CD4-positive, alpha-beta memory T cell (primary cell): ENCODE measurements around the gene ABHD5. TPM values are rescaled to one million over a fixed set of nuclear protein-coding genes. Genes with fewer than 3 reads are reported as not detected.
A peak's percentile ranks its signal among the peaks of the same experiment; 100 is the strongest.

Experiments
- CTCF ChIA-PET: fragments of 350-600 bp; sonication (Branson Sonifier 250); formaldehyde crosslinking; loops from one replicate; lab custom pipeline; 2021; ENCODE audit warnings: inconsistent platforms; ENCODE audit not compliant: partially characterized antibody; lab: Charles Lee
- POLR2A ChIA-PET: fragments of 350-600 bp; sonication (Branson Sonifier 250); formaldehyde crosslinking; loops from one replicate; lab custom pipeline; 2021; ENCODE audit not compliant: partially characterized antibody; lab: Charles Lee
- DNase-seq, 5 donors: peaks; one replicate each; pipeline versions ENCODE4 v3.0.0 to v3.0.0-alpha.2; 2020 to 2022; ENCODE audit warnings: mixed read lengths in 1 of 5
- H3K27ac ChIP-seq: one replicate; pipeline ENCODE4 v1.7.0; 2013; ENCODE audit warnings: low read depth, low read length
- H3K27me3 ChIP-seq: 2 replicates; pipeline ENCODE4 v1.7.0; 2013; ENCODE audit warnings: mild to moderate bottlenecking, low read length, moderate library complexity; ENCODE audit not compliant: insufficient read depth
- H3K36me3 ChIP-seq: 2 replicates; pipeline ENCODE4 v1.7.0; 2013; ENCODE audit warnings: mild to moderate bottlenecking, low read length, moderate library complexity; ENCODE audit not compliant: insufficient read depth
- H3K4me1 ChIP-seq: 2 replicates; pipeline ENCODE4 v1.7.0; 2013; ENCODE audit warnings: mild to moderate bottlenecking, low read length, moderate library complexity; ENCODE audit not compliant: insufficient read depth
- H3K4me3 ChIP-seq, 2 donors: one replicate each; pipeline ENCODE4 v1.7.0; 2013; ENCODE audit warnings: low read length in 2 of 2, mild to moderate bottlenecking in 1 of 2
- H3K9me3 ChIP-seq, 2 donors: one replicate each; pipeline ENCODE4 v1.7.0; 2013; ENCODE audit warnings: low read length in 2 of 2, control low read depth in 1 of 2; ENCODE audit not compliant: control insufficient read depth in 1 of 2
- H3K27ac Mint-ChIP-seq, 7 donors: one replicate each; pipeline ENCODE4 v1.8.0; 2020 to 2021; ENCODE audit warnings: mixed read lengths in 7 of 7, mild to moderate bottlenecking in 6 of 7, inconsistent platforms in 3 of 7, moderate library complexity in 3 of 7
- H3K27me3 Mint-ChIP-seq, 2 donors: one replicate each; pipeline ENCODE4 v1.8.0; 2020 to 2021; ENCODE audit warnings: mixed read lengths in 2 of 2
- H3K36me3 Mint-ChIP-seq, 2 donors: one replicate each; pipeline ENCODE4 v1.8.0; 2020 to 2021; ENCODE audit warnings: mixed read lengths in 2 of 2, inconsistent platforms in 1 of 2, mild to moderate bottlenecking in 1 of 2
- H3K4me1 Mint-ChIP-seq, 4 donors: one replicate each; pipeline ENCODE4 v1.8.0; 2020 to 2021; ENCODE audit warnings: mixed read lengths in 4 of 4, mild to moderate bottlenecking in 1 of 4
- H3K4me3 Mint-ChIP-seq, 8 donors: one replicate each; pipeline ENCODE4 v1.8.0; 2020 to 2021; ENCODE audit warnings: mixed read lengths in 8 of 8, mild to moderate bottlenecking in 7 of 8, moderate library complexity in 6 of 8, inconsistent platforms in 3 of 8
- H3K9me3 Mint-ChIP-seq, 8 donors: one replicate each; pipeline ENCODE4 v1.8.0; 2020 to 2021; ENCODE audit warnings: mixed read lengths in 8 of 8, mild to moderate bottlenecking in 5 of 8, inconsistent platforms in 3 of 8, moderate library complexity in 1 of 8
- intact Hi-C: fragments of 100-400 bp; cut with micrococcal nuclease; formaldehyde crosslinking; loops from one replicate; pipeline ENCODE4 v1.15.1; 2023
- polyA plus RNA-seq, 2 donors: library from polyadenylated mRNA; unstranded; fragments of 300-500 nt; fragmentation: Illumina TruSeq; gene quantifications; one replicate each; pipeline ENCODE4 v1.2.3, GENCODE V29; 2021
- total RNA-seq, 2 experiments: library from RNA; stranded (reverse); gene quantifications; one replicate each; pipeline ENCODE4 v1.2.3, GENCODE V29; 2021

The ABHD5 gene
- total and polyA plus RNA-seq, 4 experiments from 2014 or later = 5.3 to 7.5 (median 6.6) TPM

DNA sequence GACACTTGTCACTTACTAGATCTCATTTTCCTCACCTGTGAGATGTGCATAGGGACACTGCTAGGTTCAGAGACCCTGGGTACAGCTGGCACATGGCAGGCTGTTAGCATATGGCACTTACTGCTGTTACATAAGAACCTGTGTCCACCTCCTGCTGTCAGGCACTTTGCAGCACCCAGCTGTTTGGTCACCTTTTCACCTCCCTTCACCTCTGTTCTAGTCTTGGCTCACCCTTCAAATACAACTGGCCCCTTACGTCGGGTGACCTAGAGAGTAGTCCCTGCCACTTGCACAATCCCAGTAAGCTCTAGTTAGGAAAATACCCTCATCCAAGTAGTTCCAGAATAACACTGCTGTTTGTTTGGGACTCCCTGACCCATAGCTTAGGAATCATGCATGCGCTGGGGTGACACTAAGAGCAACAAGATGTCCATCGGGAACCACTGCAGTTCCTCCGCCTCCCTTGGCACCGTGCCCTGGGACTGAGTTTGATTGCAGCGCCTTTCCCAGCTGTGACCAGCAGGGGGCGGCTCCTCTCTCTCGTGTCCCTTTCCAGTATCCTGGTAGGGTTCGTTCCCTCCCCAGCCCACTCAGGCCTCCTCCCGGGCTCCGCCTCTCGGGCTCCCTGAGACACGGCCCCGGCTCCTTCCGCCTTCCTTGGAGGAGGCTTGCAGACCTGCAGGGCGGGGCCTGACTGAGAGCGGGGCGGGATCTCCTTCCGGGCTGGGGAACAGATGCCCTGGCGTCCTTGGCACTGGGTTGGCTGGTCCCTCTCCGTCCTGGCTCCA lies 78.6 kb downstream of the ABHD5 start:
- Histone ChIP-seq H3K4me3 (no peak overlapping the region), H3K4me1 (peaks cover 40% of the 10 kb centered on the region), H3K36me3 (no peaks in the 10 kb centered on the region), H3K27ac (peak overlapping the region; percentile 8), H3K27me3 (no peaks in the 10 kb centered on the region), H3K9me3 (no peaks in the 10 kb centered on the region)
- ChIA-PET CTCF (interaction anchor here (0.7 to 3.3 kb wide), 13 partner anchors 9 to 391 kb away, joined by 3 to 24 read pairs (median 4); no protein-coding TSS in a partner anchor), POLR2A (interaction anchor here (1.5 kb wide), 1 partner anchor 14 kb away, joined by 8 read pairs; no protein-coding TSS in a partner anchor)
- DNase-seq = peak; percentile 65 to 69 (median 66)
- peak overlapping the region in 7 of 8 donors; percentile 33 to 67 (median 48) for H3K4me3 Mint-ChIP-seq
- peaks cover 19 to 56% (median 38%) of the 10 kb centered on the region in 4 donors for H3K4me1 Mint-ChIP-seq
- intact Hi-C loops = loop anchor here (1.0 kb wide), 1 partner anchor 429 kb away; no protein-coding TSS in a partner anchor
- H3K27ac Mint-ChIP-seq = peak overlapping the region in 5 of 7 donors; percentile 14 to 85 (median 81)
- no peaks in the 10 kb centered on the region for H3K36me3 Mint-ChIP-seq
- peaks cover 2% of the 10 kb centered on the region in 2 donors for H3K27me3 Mint-ChIP-seq
- no peaks in the 10 kb centered on the region for H3K9me3 Mint-ChIP-seq

DNA sequence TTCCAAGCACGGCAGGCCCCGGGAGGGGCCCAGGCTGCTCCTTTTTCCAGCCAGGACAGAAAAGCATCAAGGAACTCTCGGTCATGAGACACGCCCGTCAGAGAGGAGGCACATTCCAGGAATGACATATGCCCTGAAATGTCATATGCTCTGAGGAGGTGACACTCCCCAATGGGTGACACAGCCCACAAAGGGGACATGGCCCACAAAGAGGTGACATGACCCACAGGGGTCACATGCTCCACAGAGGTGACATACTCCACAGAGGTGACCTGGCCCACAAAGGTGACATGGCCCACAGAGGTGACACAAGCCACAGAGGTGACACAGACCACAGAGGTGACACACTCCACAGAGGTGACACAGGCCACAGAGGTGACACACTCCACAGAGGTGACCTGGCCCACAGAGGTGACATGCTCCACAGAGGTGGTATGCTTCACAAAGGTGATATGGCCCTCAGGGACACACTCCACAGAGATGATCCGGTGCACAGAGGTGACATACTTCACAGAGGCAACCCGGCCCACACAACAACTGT lies 79.2 kb downstream of the ABHD5 start:
- Mint-ChIP-seq H3K27ac (peak overlapping the region in 6 of 7 donors; percentile 36 to 90 (median 81)), H3K36me3 (no peaks in the 10 kb centered on the region), H3K27me3 (peaks cover 2% of the 10 kb centered on the region in 2 donors), H3K4me1 (peaks cover 19 to 56% (median 38%) of the 10 kb centered on the region in 4 donors), H3K4me3 (peak overlapping the region in 4 of 8 donors; percentile 3 to 61 (median 48)), H3K9me3 (no peaks in the 10 kb centered on the region)
- no peaks in the 10 kb centered on the region for H3K27me3 ChIP-seq
- peak overlapping the region; percentile 8 for H3K27ac ChIP-seq
- intact Hi-C loops = loop anchor here (1.0 kb wide), 1 partner anchor 428 kb away; no protein-coding TSS in a partner anchor
- POLR2A ChIA-PET = interaction anchor here (1.5 kb wide), 1 partner anchor 15 kb away, joined by 8 read pairs; no protein-coding TSS in a partner anchor
- CTCF ChIA-PET = interaction anchor here (0.9 to 3.3 kb wide), 6 partner anchors 10 to 390 kb away, joined by 3 to 24 read pairs (median 4); no protein-coding TSS in a partner anchor
- DNase-seq = peak; percentile 14 to 77 (median 27)
- no peak overlapping the region for H3K4me3 ChIP-seq
- no peaks in the 10 kb centered on the region for H3K36me3 ChIP-seq
- no peaks in the 10 kb centered on the region for H3K9me3 ChIP-seq
- peaks cover 40% of the 10 kb centered on the region for H3K4me1 ChIP-seq

DNA sequence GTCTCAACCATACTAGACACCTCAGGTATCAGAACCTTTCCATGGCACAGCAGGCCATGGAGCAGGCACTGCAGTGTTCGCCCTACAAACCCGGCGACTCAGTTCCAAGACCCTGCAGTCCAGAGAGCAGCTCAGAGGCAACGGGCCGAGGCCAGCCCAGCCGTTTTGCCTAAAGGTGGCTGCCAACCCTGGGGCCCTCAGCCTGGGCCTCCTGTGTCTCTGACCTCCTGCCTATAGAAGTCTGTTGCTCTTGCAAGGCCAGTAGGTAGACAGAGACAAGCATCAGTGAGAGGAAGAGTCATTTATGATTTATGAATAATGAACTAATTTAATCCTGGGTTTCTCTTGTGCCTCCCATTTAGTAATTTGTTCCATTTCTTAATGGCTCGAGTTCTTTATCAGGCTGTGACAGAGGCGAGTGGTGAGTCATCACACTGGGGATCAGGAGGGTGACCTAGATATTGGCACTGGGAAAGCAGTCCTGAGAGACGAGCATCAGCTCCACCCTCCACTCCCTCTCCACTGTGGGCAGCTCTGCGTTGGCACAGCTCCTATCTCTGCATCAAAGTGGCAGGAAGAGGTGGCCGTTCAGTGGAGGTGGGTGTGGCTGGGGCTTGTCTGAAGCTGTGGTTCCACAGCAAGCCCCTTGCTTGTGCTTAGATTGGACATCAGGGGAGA lies 79.8 kb downstream of the ABHD5 start:
- CTCF ChIA-PET = interaction anchor here (3.3 kb wide), 1 partner anchor 15 kb away, joined by 24 read pairs; no protein-coding TSS in a partner anchor
- Mint-ChIP-seq H3K9me3 (no peaks in the 10 kb centered on the region), H3K27me3 (peaks cover 2% of the 10 kb centered on the region in 2 donors), H3K4me3 (peak overlapping the region in 7 of 8 donors; percentile 1 to 62 (median 47)), H3K36me3 (no peaks in the 10 kb centered on the region), H3K27ac (peak overlapping the region; percentile 15 to 90 (median 81)), H3K4me1 (peaks cover 19 to 56% (median 38%) of the 10 kb centered on the region in 4 donors)
- no peaks in the 10 kb centered on the region for H3K9me3 ChIP-seq
- no peaks in the 10 kb centered on the region for H3K27me3 ChIP-seq
- H3K4me3 ChIP-seq = no peak overlapping the region
- DNase-seq = peak; percentile 20 to 71 (median 26)
- intact Hi-C loops = no loop called here
- POLR2A ChIA-PET = no interaction called here
- H3K4me1 ChIP-seq = peaks cover 40% of the 10 kb centered on the region
- H3K27ac ChIP-seq = no peak overlapping the region
- no peaks in the 10 kb centered on the region for H3K36me3 ChIP-seq

DNA sequence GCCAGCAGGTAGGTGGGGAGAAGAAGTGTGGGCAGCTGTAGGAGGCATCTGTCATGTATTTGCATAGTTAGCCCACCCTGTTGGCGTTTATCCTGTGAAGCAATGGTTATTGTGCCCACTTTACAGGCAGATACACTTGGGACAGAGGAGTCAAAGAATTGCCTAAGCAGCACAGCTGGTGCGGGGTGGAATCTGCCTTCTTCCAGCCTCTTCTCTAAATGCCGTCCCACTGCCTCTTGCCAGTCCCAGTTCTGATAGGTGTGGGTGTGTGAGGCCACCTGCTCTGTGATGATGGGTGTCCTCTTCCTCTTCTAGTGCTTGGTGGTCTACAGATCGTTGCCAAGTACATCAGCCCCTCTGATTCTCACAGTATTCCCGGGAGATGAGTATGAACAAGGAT lies 80.9 kb downstream of the ABHD5 start:
- CTCF ChIA-PET = no interaction called here
- Histone ChIP-seq H3K27me3 (no peaks in the 10 kb centered on the region), H3K27ac (no peak overlapping the region), H3K36me3 (no peaks in the 10 kb centered on the region), H3K9me3 (no peaks in the 10 kb centered on the region), H3K4me1 (peaks cover 40% of the 10 kb centered on the region), H3K4me3 (no peak overlapping the region)
- H3K4me3 Mint-ChIP-seq = no peak overlapping the region
- no peaks in the 10 kb centered on the region for H3K9me3 Mint-ChIP-seq
- intact Hi-C loops = no loop called here
- no peaks in the 10 kb centered on the region for H3K36me3 Mint-ChIP-seq
- peaks cover 2% of the 10 kb centered on the region in 2 donors for H3K27me3 Mint-ChIP-seq
- DNase-seq = no peak
- peak overlapping the region in 5 of 7 donors; percentile 19 to 85 (median 81) for H3K27ac Mint-ChIP-seq
- H3K4me1 Mint-ChIP-seq = peaks cover 19 to 56% (median 38%) of the 10 kb centered on the region in 4 donors
- POLR2A ChIA-PET = no interaction called here

DNA sequence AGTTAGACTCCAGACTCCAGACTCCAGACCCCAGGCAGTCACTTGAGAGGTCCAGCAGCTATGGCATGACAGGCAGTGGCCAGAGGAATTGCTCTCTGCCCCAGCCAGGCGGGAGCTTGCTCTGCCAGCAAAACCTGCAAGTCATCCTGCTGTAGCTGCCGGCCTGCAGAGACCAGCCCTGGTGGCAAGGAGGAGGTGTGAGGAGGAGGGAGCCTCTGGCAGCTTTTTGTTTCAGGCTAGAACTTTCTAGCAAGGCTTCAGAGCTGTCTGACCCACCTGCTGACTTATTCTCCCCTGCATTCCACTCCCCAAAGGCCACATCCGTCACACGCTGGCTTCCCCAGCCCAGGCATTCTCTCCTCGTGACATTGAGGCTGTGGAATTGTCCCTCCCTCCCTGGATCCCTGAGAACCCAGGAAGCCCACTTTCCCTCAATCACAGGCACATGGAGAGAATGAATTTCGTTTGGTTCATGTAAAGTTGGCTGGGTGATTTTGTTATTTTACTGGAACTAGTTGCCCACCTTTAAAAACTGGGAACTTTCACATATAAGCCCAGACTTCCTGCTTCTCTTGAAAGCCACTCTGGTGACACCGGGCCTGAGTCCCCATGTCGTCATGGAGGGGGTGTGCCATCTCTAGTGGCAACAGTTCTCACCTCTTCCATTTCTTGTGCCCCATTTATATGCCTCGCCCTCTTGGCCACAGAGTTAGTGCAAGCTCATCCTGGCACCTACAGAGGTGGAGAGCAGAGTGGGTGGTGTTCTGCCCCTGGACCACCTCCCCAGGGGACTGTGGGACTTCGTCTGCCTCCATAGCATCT lies 82.7 kb downstream of the ABHD5 start:
- H3K4me3 Mint-ChIP-seq = no peak overlapping the region
- H3K27me3 Mint-ChIP-seq = no peaks in the 10 kb centered on the region
- Histone ChIP-seq H3K36me3 (no peaks in the 10 kb centered on the region), H3K9me3 (no peaks in the 10 kb centered on the region), H3K4me1 (peaks cover 39% of the 10 kb centered on the region), H3K27me3 (no peaks in the 10 kb centered on the region), H3K4me3 (no peak overlapping the region), H3K27ac (no peak overlapping the region)
- no peaks in the 10 kb centered on the region for H3K9me3 Mint-ChIP-seq
- no peaks in the 10 kb centered on the region for H3K36me3 Mint-ChIP-seq
- H3K4me1 Mint-ChIP-seq = peaks cover 19 to 53% (median 36%) of the 10 kb centered on the region in 4 donors
- CTCF ChIA-PET = no interaction called here
- intact Hi-C loops = no loop called here
- POLR2A ChIA-PET = no interaction called here
- H3K27ac Mint-ChIP-seq = peak overlapping the region in 6 of 7 donors; percentile 21 to 80 (median 58)
- peak in 3 of 5 donors; percentile 14 to 45 (median 20) for DNase-seq

DNA sequence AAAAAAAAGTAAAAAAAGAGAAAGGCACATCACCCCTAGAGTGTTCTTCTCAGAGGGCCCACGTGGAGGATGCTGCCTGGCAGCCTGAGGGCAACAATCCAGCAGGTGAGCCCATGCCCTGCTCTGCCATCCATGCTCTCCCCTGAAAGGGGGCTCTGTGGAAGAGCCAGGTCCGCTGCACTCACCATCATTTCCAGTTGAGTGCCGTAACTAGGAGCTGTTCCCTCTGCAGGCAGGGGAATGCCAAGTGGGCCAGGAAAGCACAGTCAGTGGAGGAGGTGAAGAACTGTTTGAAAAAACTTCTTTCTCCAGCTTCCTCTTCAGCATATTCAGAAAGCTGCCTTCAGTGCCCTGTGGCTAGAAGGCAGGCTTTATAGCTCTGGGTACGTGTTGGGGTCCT lies 84.1 kb downstream of the ABHD5 start:
- intact Hi-C loops = no loop called here
- H3K4me1 Mint-ChIP-seq = peaks cover 15 to 40% (median 27%) of the 10 kb centered on the region in 4 donors

More for the DNA sequence above, 84.1 kb downstream of the ABHD5 start:
- Histone ChIP-seq H3K36me3 (no peaks in the 10 kb centered on the region), H3K4me3 (no peak overlapping the region), H3K9me3 (no peaks in the 10 kb centered on the region), H3K27ac (no peak overlapping the region), H3K4me1 (peaks cover 26% of the 10 kb centered on the region), H3K27me3 (no peaks in the 10 kb centered on the region)
- POLR2A ChIA-PET = no interaction called here
- CTCF ChIA-PET = interaction anchor here (0.7 kb wide), 1 partner anchor 8 kb away, joined by 3 read pairs; no protein-coding TSS in a partner anchor
- H3K36me3 Mint-ChIP-seq = no peaks in the 10 kb centered on the region
- no peak overlapping the region for H3K4me3 Mint-ChIP-seq
- H3K27ac Mint-ChIP-seq = no peak overlapping the region
- H3K27me3 Mint-ChIP-seq = no peaks in the 10 kb centered on the region
- DNase-seq = no peak
- peaks cover 0 to 2% (median 0%) of the 10 kb centered on the region in 8 donors for H3K9me3 Mint-ChIP-seq
